Left kidney (tissue), 2 donors: ENCODE results near the gene PARD3. TPM values are rescaled to one million over a fixed set of nuclear protein-coding genes. Genes with fewer than 3 reads are reported as not detected.
"Not testable (repeated sequence)": the region's sequence is repeated elsewhere in the genome, so short reads cannot be mapped to it uniquely, and the experiment has no call there.

Experiments used
- DNase-seq: peaks from one replicate; pipeline ENCODE4 v3.0.0-alpha.2; 2013
- polyA plus RNA-seq: library from polyadenylated mRNA; unstranded; fragments of 120-200 nt; gene quantifications from one replicate; pipeline ENCODE4 v1.2.1, GENCODE V29; 2013; ENCODE audit not compliant: insufficient read length

Gene PARD3
- polyA plus RNA-seq, 1 donor = 81.9 TPM

DNA sequence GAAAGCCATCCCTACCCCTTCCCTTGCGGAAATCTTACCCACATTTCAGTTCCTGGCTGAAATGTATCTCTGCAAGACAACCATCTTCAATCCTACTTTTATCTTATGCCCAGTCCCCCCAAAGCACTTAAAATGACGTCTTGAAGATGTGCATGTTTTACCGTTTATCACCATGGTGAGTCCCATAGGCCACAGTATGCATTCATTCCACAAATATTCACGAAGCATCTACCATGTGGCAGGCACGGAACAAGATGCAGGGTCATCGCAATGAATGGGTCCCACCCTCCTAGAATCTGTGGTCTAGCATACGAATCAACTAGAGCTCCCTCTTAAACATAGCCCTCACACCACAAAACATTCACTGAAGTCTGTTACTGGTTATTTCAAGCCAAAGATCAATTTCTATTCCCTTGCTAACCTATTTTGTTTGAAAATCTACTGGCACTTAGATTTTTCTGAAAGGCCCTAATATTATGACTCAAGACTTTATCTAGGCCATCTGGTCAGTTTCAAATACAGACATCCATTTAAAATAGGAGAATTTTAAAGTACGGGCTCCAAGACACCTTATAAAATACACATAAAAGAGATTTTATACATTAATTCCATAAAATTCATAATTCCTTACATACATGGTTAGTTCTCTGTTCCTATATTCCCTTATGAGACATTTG lies 99.4 kb downstream of the PARD3 start:
- no peak for DNase-seq

- no peak for DNase-seq
These were observed 101.2 kb downstream of the PARD3 start for GRCh38 chr10:34713875-34714274.

GRCh38 chr10:34711500-34711899 lies 103.6 kb downstream of the PARD3 start:
- no peak for DNase-seq

DNA sequence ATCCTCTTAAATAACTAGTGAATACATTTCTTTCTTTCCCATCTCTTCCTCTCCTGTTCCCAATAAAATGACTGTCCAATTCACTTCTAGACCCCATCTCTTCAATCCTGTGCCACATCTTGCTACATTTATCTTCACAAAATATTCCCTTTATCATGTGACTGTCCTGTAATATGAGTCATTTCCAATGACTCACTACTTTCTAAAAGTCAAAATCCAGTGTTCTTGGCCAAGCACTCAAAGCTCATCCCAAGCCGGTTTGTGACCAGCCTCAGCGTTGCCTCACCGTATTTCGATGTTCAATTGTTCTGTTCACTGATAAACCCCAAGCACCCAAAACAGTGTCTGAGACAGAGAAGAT lies 104.7 kb downstream of the PARD3 start:
- DNase-seq = no peak

DNA sequence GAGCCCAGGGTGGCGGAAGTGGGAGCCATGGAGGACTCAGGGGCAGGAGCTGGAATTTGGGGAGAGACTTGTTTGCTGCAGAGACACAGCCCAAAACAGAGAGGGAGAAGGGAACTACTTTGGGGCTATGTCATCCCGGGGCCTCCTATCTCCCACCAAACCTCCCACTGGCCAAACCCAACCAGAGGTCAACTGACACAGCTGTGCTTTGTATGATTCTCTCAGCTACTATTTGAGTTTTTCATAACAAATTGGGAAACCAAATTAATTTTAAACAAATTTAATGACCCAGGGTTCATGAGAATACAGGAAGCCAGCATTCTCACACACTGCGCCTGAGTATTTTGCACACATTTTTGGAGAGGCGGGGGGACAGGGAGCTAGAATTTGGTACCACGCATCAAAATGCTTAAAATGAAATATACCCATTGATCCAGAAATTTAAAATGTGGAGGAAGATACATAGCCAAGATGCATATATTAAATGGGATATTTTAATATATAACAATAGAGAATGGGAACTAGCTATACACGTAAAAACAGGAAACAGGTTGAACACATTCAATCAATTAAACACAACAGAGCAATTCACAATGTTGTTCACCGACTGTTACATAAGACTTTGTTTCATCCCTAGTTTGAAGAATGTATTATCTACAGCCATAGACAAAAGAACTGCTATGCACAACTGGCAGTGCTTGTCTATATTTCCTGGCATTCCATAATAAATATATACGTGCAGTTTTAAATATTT lies 105.3 kb downstream of the PARD3 start:
- no peak for DNase-seq

DNA sequence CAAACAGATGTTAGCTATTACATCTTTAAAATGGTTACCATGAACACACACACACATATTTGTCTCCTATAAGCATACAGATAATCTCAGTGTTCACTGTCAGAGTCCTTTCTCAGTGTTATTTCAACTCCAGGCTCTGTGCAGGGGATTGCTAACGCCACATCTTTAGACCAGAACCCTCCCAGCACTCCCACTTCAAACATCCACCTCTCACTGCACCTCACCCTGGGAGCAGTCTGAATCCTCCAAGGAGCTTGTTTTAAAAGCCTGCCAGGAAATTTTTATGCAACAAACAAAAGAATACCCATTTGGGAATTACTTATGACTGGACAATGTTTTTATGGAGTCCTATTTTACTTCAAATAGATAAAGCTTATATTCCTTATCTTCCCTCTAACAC lies 107.4 kb downstream of the PARD3 start:
- no peak for DNase-seq

- DNase-seq = not testable (repeated sequence)
These were observed 108.1 kb downstream of the PARD3 start for GRCh38 chr10:34706992-34707391.

DNA sequence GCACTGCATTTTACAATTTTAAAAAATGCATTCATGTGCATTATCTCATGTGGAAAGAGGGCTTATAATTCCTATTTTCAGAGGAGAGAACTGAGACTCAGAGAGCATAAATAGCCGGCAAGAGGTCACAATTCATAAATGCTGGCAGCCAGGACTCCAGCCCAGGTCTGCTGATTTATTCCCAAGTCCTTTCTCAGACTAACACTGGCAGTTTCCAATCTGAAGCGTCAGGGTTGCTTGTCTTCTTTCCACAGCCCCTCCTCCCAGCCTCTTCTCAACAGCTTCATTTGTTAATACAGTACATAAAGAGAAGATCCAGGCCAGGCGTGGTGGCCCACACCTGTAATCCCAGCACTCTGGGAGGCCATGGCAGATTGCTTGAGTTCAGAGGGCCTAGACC lies 108.9 kb downstream of the PARD3 start:
- no peak for DNase-seq

GRCh38 chr10:34705563-34705962 lies 109.5 kb downstream of the PARD3 start:
- no peak for DNase-seq

- DNase-seq = no peak
These were observed 110.4 kb downstream of the PARD3 start for GRCh38 chr10:34704526-34705184.

- no peak for DNase-seq
These were observed 112.1 kb downstream of the PARD3 start for GRCh38 chr10:34702982-34703381.

DNA sequence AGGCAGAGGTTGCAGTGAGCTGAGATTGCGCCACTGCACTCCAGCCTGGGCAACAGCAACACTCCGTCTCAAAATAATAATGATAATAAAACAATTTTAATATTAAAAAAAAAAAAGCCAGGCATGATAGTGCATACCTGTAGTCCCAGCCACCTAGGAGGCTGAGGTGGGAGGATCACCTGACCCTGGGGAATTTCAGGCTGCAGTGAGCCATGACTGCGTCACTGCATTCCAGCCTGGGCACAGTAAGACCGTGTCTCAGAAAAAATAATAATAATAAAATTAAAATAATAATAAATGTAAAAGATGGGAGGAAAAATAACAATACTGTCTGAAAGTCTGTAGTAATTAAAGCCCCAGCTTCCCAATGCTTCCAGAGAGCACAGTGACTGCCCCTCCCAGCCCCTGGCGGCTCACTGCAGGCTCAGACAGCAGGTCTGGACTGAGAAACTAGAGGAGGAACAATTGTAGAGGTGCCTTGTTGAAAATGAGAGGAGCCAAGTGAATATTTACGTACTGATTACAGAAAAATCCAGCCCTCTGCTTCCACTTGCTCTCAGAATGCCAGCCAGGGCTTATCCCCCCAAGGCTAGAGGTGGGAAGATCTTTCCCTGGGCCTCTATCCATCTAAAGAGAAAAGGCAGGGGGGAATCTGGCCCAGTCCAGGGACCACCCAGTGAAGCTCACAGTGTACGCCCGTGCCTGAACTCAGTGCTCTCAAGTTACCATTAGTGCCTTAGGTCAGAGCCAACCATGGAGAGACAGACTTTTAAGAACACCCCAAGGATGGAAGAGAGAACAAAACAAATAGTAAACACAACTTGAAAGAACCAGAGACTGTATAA lies 112.8 kb downstream of the PARD3 start:
- no peak for DNase-seq

DNA sequence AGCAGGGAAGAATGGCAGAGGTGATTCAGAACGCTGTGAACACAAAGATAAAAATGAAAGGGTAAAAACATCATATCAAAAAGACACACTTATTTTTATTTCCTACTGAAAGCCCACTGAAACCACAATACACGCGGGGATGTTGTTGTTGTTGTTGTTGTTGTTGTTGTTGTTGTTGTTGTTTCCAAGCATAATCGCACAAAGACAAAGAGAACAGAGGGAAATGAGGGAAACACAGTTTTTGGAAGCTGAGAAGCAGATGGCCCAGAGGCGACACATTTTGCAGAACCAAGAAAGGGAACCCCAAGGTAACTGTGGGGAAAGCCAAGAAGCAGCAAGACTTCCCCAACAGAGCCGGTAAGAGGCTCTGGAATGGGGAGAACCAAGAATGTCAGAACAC lies 113.9 kb downstream of the PARD3 start:
- DNase-seq = no peak

DNA sequence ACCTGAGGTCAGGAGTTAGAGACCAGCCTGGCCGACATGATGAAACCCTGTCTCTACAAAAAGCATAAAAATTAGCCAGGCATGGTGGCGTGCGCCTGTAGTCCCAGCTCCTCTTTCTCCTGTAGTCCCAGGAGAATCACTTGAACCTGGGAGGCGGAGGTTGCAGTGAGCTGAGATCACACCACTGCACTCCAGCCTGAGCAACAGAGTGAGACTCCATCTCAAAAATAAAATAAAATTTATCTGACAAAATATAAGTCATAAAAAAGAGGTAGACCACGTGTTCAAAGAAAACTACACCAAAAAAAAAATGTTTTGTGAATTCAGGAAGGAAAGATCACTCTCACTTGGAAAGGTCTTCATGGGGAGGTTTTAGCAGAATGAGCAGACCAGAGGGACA lies 114.3 kb downstream of the PARD3 start:
- not testable (repeated sequence) for DNase-seq

DNA sequence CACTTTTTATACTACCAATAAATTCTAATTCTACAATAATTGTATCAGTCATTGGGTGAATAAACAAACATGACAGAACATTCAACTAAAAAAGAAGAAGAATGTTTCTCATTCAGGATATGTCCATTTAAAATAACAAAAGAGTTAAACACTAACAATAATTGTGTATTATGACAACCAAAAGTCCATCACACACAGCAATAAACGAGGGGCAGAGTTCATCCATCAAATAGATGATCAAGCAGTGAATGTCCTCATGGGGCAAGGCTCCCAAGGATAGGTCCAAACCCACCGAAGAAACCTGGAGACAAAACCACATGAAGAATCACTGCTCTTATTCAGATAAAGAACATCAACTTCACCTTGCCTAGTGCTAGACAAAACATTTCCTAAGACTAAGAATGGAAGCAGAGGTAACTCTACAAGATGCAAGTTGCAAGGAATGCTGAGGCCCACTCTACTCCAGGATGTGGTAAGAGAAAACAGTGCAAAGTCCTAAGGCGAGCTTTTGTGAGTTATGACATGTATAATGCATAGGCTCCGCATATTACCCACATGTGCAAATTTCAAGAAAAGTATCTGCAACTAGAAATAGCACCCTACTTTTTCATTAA lies 115.1 kb downstream of the PARD3 start:
- no peak for DNase-seq

DNA sequence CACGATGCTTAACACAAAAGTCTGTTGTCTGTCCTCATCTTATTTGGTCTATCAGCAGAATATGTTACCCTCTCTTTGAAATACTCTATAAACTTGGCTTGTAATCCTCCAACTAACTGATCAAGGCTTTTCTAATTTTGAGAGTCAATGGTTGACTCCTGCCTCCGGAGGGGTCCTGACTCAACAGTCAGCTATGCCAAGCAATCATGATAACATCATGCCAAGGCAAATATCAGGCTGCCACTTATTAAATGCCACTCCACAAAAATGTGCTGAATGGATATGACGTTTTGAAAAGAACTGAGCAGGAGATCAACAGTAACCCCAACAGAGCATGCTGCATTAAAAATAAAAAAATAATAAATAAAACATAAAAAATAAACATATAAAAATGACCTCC lies 116.1 kb downstream of the PARD3 start:
- no peak for DNase-seq

GRCh38 chr10:34698248-34698831 lies 116.8 kb downstream of the PARD3 start:
- no peak for DNase-seq

GRCh38 chr10:34697351-34698247 lies 117.5 kb downstream of the PARD3 start:
- DNase-seq = no peak

DNA sequence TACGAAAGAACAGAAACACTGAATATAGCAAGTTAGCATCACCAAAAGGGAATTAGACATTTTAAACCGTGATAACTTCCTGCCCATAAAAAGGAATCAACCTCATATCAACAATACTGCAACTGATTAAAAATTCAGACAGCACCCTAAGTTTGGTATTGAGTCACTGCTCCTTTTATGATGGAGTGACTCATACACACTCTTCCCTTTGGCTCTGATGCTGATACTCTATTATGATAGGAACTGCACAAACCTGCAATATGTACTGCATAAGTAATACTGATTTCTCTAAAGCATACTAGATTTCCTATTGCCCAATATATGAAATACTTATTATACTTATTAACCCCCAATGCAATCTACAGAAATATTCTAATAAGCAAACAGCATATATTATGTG lies 118.7 kb downstream of the PARD3 start:
- no peak for DNase-seq

GRCh38 chr10:34690383-34691049 lies 124.6 kb downstream of the PARD3 start:
- DNase-seq = no peak
